ENCODE data around the gene IFIT3.

The IFIT3 gene

DNA sequence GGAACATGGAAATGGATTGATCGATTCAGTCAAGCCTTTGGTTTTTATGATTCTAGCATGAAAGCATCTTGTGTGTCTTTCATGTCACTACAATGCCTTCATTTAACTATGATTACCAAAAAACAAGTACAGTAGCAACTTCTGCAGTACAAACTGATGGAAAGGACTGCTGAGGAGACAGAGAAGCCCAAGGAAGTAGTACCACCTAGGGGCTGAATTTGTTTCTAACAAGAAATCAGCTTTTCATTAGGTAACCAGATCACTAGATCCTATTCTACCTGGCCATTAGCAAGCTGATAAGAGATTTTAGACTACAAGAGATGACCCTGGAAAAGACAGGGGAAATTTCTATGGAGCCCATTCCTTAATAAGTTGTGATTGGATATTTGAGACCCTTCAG, 61.5 kb downstream of the IFIT3 start:
- no peak for DNase-seq (ENCODE audit: extremely low read depth, low read depth)
- TF ChIP-seq, protein P1, sequence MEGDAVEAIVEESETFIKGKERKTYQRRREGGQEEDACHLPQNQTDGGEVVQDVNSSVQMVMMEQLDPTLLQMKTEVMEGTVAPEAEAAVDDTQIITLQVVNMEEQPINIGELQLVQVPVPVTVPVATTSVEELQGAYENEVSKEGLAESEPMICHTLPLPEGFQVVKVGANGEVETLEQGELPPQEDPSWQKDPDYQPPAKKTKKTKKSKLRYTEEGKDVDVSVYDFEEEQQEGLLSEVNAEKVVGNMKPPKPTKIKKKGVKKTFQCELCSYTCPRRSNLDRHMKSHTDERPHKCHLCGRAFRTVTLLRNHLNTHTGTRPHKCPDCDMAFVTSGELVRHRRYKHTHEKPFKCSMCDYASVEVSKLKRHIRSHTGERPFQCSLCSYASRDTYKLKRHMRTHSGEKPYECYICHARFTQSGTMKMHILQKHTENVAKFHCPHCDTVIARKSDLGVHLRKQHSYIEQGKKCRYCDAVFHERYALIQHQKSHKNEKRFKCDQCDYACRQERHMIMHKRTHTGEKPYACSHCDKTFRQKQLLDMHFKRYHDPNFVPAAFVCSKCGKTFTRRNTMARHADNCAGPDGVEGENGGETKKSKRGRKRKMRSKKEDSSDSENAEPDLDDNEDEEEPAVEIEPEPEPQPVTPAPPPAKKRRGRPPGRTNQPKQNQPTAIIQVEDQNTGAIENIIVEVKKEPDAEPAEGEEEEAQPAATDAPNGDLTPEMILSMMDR (IDR thresholded peaks at IDR 0.05; ENCODE audit: low read depth, low read length): peak; percentile 43
